Liver (tissue), 3 donors: ENCODE data around the gene CCNB2.

Source experiments
- EGR1 ChIP-seq, 2 donors: IDR thresholded peaks; 2 replicates each; pipeline ENCODE4 v1.6.1; 2016 to 2018; ENCODE audit warnings: antibody characterized with exemption in 2 of 2, low read depth in 2 of 2
- GABPA ChIP-seq, 2 donors: IDR thresholded peaks in 1 of 2; conservative IDR thresholded peaks in 1 of 2; 2 replicates each; pipeline ENCODE4 v1.6.1; 2016; ENCODE audit warnings: antibody characterized with exemption in 2 of 2, mild to moderate bottlenecking in 1 of 2, moderate library complexity in 1 of 2
- HNF4A ChIP-seq, 2 donors: conservative IDR thresholded peaks; 2 replicates each; pipeline ENCODE4 v1.6.1; 2016; ENCODE audit warnings: antibody characterized with exemption in 2 of 2, mild to moderate bottlenecking in 2 of 2
- JUND ChIP-seq, 2 donors: IDR thresholded peaks; 2 replicates each; pipeline ENCODE4 v1.6.1; 2016; ENCODE audit warnings: antibody characterized with exemption in 2 of 2
- MAX ChIP-seq: IDR thresholded peaks from 2 replicates; pipeline ENCODE4 v1.6.1; 2016; ENCODE audit warnings: antibody characterized with exemption
- NR2F2 ChIP-seq: IDR thresholded peaks from 2 replicates; pipeline ENCODE4 v1.6.1; 2016; ENCODE audit warnings: antibody characterized with exemption
- RAD21 ChIP-seq, 2 donors: IDR thresholded peaks; 2 replicates each; pipeline ENCODE4 v1.6.1; 2016; ENCODE audit warnings: antibody characterized with exemption in 2 of 2, mild to moderate bottlenecking in 2 of 2
- REST ChIP-seq: IDR thresholded peaks from 2 replicates; pipeline ENCODE4 v1.6.1; 2016; ENCODE audit warnings: antibody characterized with exemption, mild to moderate bottlenecking
- RXRA ChIP-seq, 2 donors: IDR thresholded peaks; 2 replicates each; pipeline ENCODE4 v1.6.1; 2017 to 2018; ENCODE audit warnings: antibody characterized with exemption in 2 of 2, mild to moderate bottlenecking in 1 of 2
- SP1 ChIP-seq: IDR thresholded peaks from 2 replicates; pipeline ENCODE4 v1.6.1; 2018; ENCODE audit warnings: antibody characterized with exemption, mild to moderate bottlenecking
- TAF1 ChIP-seq: conservative IDR thresholded peaks from 2 replicates; pipeline ENCODE4 v1.6.1; 2016; ENCODE audit warnings: antibody characterized with exemption, mild to moderate bottlenecking
- YY1 ChIP-seq: IDR thresholded peaks from 2 replicates; pipeline ENCODE4 v1.6.1; 2016; ENCODE audit warnings: antibody characterized with exemption, mild to moderate bottlenecking
- TF ChIP-seq, protein P1 (sequence below): fragments of 150-350 bp; IDR thresholded peaks from 2 replicates; pipeline ENCODE4 v1.5.1; 2017; ENCODE audit warnings: improper control_type of control experiment, low read depth, low read length; ENCODE audit not compliant: missing input control
- TF ChIP-seq, protein P2 (sequence below): IDR thresholded peaks from 2 replicates; pipeline ENCODE4 v1.6.1; 2016; ENCODE audit warnings: antibody characterized with exemption
- donor health status: healthy.
- donor health status: healthy.

- TF ChIP-seq, protein P1, sequence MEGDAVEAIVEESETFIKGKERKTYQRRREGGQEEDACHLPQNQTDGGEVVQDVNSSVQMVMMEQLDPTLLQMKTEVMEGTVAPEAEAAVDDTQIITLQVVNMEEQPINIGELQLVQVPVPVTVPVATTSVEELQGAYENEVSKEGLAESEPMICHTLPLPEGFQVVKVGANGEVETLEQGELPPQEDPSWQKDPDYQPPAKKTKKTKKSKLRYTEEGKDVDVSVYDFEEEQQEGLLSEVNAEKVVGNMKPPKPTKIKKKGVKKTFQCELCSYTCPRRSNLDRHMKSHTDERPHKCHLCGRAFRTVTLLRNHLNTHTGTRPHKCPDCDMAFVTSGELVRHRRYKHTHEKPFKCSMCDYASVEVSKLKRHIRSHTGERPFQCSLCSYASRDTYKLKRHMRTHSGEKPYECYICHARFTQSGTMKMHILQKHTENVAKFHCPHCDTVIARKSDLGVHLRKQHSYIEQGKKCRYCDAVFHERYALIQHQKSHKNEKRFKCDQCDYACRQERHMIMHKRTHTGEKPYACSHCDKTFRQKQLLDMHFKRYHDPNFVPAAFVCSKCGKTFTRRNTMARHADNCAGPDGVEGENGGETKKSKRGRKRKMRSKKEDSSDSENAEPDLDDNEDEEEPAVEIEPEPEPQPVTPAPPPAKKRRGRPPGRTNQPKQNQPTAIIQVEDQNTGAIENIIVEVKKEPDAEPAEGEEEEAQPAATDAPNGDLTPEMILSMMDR, result no peak
- TF ChIP-seq TAF1, result no peak
- TF ChIP-seq MAX, result no peak
- no peak for TF ChIP-seq JUND (IDR thresholded peaks at IDR 0.05)
- TF ChIP-seq SP1, result no peak
- no peak for TF ChIP-seq NR2F2
- TF ChIP-seq RXRA (IDR thresholded peaks at IDR 0.05), result no peak
- no peak for TF ChIP-seq REST
- TF ChIP-seq HNF4A (conservative IDR thresholded peaks at IDR 0.05), result no peak
- no peak for TF ChIP-seq RAD21 (IDR thresholded peaks at IDR 0.05)
- TF ChIP-seq EGR1 (IDR thresholded peaks at IDR 0.05; ENCODE audit: low read depth in 2 of 2), result no peak
- TF ChIP-seq GABPA (IDR thresholded peaks at IDR 0.05 in 1 of 2, conservative IDR thresholded peaks at IDR 0.05 in 1 of 2), result no peak
- TF ChIP-seq, protein P2, sequence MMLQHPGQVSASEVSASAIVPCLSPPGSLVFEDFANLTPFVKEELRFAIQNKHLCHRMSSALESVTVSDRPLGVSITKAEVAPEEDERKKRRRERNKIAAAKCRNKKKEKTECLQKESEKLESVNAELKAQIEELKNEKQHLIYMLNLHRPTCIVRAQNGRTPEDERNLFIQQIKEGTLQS, result no peak
- no peak for TF ChIP-seq YY1
These were observed 64.3 kb downstream of the CCNB2 start for GRCh38 chr15:59169251-59169708.
